Measurements from ENCODE around the gene TXNRD2.

DNA sequence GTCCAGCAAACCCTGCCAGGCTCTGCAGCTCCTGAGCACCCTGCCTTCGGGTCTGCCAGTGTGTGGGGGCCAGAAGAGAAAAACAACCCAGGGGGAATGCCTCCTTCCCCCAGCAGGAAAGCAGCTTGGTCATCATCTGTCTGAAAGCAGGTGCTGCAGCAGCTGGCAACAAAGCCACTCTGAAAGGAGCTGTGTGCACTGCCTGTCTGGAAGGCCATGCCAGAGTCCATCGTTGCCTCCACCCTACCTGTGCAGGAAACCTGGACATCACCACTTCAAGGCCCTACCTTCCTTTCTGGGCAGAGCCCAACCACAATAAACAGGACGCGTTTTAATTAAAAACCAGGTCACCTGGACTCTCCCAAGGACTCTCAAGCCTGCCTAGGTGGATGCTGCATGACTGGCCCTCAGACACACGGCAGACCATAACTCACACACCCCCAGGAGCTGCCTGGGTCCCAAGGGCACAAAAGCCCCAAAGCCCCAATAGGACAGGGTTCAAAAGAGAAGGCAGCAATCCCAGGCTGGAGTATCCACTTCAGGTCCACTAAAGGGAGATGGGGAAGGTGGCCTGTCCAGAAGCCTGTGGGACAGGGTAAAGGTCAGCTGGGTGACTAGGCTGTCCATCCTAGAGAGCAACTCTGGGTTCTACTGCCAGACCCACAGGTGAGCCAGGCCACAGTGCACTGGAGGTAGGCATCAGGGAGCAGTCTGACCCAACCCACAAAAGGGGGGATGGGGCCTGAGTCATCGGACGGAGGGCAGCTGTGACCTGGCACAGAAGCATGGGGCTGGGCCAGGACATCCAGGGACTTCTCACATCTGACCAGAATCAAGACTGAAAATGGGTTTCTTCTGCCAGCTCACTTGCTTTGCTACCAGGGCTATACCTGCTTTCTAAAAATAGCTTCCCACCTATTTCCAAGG, 93.1 kb downstream of the TXNRD2 start:
- TF ChIP-seq CTCF (conservative IDR thresholded peaks at IDR 0.05; ENCODE audit: low read depth, low read length) = no peak
- no peak for TF ChIP-seq CEBPB (IDR thresholded peaks at IDR 0.05; ENCODE audit: low read depth, low read length)
- no peak for TF ChIP-seq POLR2A (IDR thresholded peaks at IDR 0.05; ENCODE audit: low read depth, low read length)
- TF ChIP-seq SMC3 (IDR thresholded peaks at IDR 0.05; ENCODE audit: low read depth, low read length) = no peak
- TF ChIP-seq RFX5 (IDR thresholded peaks at IDR 0.05; ENCODE audit: low read depth, low read length) = no peak
- TF ChIP-seq RCOR1 (IDR thresholded peaks at IDR 0.05; ENCODE audit: insufficient replicate concordance, low read length) = no peak
- TF ChIP-seq USF2 (IDR thresholded peaks at IDR 0.05; ENCODE audit: low read depth, low read length) = no peak
- TF ChIP-seq MAFK (IDR thresholded peaks at IDR 0.05; ENCODE audit: low read depth, low read length) = no peak
- TF ChIP-seq MAZ (IDR thresholded peaks at IDR 0.05; ENCODE audit: borderline replicate concordance, low read depth, low read length) = no peak
- TF ChIP-seq MXI1 (IDR thresholded peaks at IDR 0.05; ENCODE audit: borderline replicate concordance, low read depth, low read length) = no peak
- no peak for TF ChIP-seq CHD1 (IDR thresholded peaks at IDR 0.05; ENCODE audit: low read depth, low read length)
- TF ChIP-seq RAD21 (IDR thresholded peaks at IDR 0.05; ENCODE audit: low read length) = no peak
- no peak for TF ChIP-seq NFE2L2 (IDR thresholded peaks at IDR 0.05; ENCODE audit: low read depth, low read length)
- no peak for TF ChIP-seq BHLHE40 (IDR thresholded peaks at IDR 0.05; ENCODE audit: low read depth, low read length)

Data from IMR-90 (cell line).